RWPE1 (cell line): Measurements from ENCODE around the gene SSUH2.

ENCODE experiments used
- CTCF ChIA-PET: fragments of 350-600 bp; sonication (Branson Sonifier 250); formaldehyde crosslinking; extraction: SDS; loops from one replicate; lab custom pipeline; 2021; lab: Yijun Ruan, JAX
- POLR2A ChIA-PET: fragments of 400-600 bp; formaldehyde crosslinking; extraction: SDS; loops from one replicate; lab custom pipeline; 2020; ENCODE audit warnings: antibody characterized with exemption; ENCODE audit not compliant: low non-redundant PET; lab: Yijun Ruan, JAX
- DNase-seq: peaks from one replicate; pipeline ENCODE4 v3.0.0; 2012; ENCODE audit warnings: low spot score
- H3K27ac ChIP-seq: fragments of 450-650 bp; 2 replicates; pipeline ENCODE4 v1.5.1; 2017
- CTCF ChIP-seq: fragments of 450-650 bp; conservative IDR thresholded peaks from 2 replicates; pipeline ENCODE4 v1.5.1; 2017; ENCODE audit warnings: low read depth, mild to moderate bottlenecking

The SSUH2 gene

GRCh38 chr3:8627201-8627940 lies 17.2 kb downstream of the SSUH2 start:
- peak overlapping the region; percentile 18; the same call in 1 of the 2 replicates for H3K27ac ChIP-seq
- no peak for TF ChIP-seq CTCF
- DNase-seq, result no peak
- POLR2A ChIA-PET, result no interaction called here
- CTCF ChIA-PET, result no interaction called here

DNA sequence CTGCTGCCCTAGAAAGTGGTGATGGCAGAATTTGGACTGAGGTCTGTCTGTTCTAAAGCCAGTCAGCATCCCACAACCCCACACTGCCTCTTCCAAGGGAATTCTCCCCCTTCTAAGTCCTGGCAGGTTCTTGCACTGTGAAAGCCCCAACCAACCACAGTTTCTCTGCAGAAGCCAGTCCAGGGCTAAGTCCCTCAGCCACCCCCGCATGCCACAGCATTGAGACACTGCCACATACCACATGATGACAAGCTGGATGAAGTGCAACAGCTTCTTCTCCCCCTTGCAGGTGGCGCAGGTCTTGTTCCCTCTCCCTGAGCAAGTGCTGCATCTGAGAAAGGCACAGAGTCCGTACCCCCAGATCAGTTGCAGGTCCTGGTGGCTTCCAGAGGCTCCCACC lies 18.6 kb downstream of the SSUH2 start:
- TF ChIP-seq CTCF, result no peak
- ChIA-PET POLR2A (no interaction called here), CTCF (interaction anchor here (0.9 kb wide), 1 partner anchor 184 kb away, joined by 4 read pairs; no protein-coding TSS in a partner anchor)
- H3K27ac ChIP-seq, result peak overlapping the region; percentile 34
- no peak for DNase-seq

DNA sequence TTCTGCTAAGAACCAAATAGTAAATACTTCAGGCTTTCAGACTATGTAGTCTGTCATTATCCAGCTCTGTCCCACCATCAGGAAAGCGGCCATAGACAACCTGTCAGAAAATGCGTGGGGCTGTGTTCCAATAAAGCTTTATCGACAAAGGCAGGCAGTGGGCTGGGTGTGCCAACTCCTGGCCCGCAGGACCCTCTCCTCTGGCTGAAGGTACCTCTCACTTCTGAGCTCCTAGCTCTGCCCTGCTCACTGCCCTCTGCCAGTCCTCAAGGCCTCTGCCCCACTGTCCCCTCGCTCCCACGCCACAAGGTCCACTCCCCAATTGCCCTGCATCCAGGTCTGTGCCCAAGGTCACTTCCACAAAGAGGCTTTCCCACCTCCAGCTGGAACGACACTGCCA lies 20.0 kb downstream of the SSUH2 start:
- ChIA-PET POLR2A (no interaction called here), CTCF (no interaction called here)
- no peak for TF ChIP-seq CTCF
- DNase-seq, result no peak
- H3K27ac ChIP-seq, result no peak overlapping the region

GRCh38 chr3:8623741-8624140 lies 20.9 kb downstream of the SSUH2 start:
- no peak for TF ChIP-seq CTCF
- ChIA-PET CTCF (no interaction called here), POLR2A (no interaction called here)
- H3K27ac ChIP-seq, result no peak overlapping the region; the same call in 1 of the 2 replicates
- DNase-seq, result no peak

DNA sequence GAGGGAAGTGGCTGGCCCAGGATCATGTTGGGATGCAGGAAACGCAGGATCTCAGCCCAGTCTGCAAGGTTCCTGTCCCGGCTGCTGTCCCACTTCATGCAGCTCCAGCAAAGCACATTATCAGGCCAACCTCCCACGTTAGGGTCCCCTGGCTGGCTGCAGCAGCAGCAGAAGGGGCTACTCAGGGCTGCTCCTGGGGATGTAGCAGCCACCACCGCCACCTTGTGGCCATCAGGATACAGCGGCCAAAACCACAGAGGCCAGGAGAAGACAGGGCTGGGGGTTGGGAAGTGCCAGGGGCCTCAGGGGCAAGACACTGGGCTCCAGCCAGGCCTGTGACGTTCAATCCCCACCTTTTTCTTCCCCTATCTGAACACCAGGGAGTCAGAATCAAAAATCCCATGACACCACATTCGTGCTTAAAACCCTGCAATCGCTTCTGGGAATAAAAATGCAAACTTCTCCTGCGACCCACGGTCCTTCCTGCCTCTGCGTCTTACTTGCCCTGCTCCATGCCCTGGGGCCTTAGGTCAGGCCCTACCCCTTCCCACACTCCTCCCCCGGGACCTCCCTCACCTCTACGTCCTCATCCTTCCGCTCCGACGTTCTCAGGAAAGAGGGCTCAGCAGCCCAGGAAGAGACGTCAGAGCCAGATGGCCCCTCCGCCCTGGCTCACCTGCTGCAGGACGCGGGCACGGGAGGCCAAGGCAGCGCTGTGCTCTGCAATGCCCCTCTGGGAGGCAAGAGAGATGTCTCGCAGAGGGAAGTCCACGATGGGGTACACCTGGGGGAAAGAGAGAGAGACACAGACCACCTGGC lies 21.5 kb downstream of the SSUH2 start:
- H3K27ac ChIP-seq, result peak overlapping the region; percentile 25
- POLR2A ChIA-PET, result no interaction called here
- peak; percentile 59 for DNase-seq
- CTCF ChIA-PET, result no interaction called here
- TF ChIP-seq CTCF, result peak; percentile 91

GRCh38 chr3:8621872-8622271 lies 22.7 kb downstream of the SSUH2 start:
- POLR2A ChIA-PET, result no interaction called here
- CTCF ChIA-PET, result interaction anchor here (0.5 kb wide), 1 partner anchor 198 kb away, joined by 5 read pairs; no protein-coding TSS in a partner anchor
- TF ChIP-seq CTCF, result no peak
- no peak for DNase-seq
- no peak overlapping the region for H3K27ac ChIP-seq
